ENCODE data around the gene GMDS. TPM values are rescaled to one million over a fixed set of nuclear protein-coding genes. Genes with fewer than 3 reads are reported as not detected.

Gene GMDS
- total RNA-seq, 2 experiments from 2014 or later: 38.4 to 41.3 TPM

GRCh38 chr6:2004888-2005287 is 240.5 kb downstream of the GMDS start:
- no peaks in the 10 kb centered on the region for H3K27me3 Mint-ChIP-seq (ENCODE audit: low read depth)
- H3K4me3 Mint-ChIP-seq: no peak overlapping the region
- no peak for DNase-seq
- peaks cover 8% of the 10 kb centered on the region for H3K9me3 Mint-ChIP-seq
- H3K36me3 Mint-ChIP-seq (ENCODE audit: low read depth): peaks cover 16% of the 10 kb centered on the region
- CTCF ChIA-PET: interaction anchor here (0.8 kb wide), 1 partner anchor 32 kb away, joined by 3 read pairs; no protein-coding TSS in a partner anchor
- H3K4me1 Mint-ChIP-seq (ENCODE audit: low read depth): no peaks in the 10 kb centered on the region
- no peak overlapping the region for H3K27ac Mint-ChIP-seq
- intact Hi-C loops (cut with micrococcal nuclease): no loop called here

- DNase-seq: no peak
- peaks cover 9% of the 10 kb centered on the region for H3K36me3 Mint-ChIP-seq (ENCODE audit: low read depth)
- CTCF ChIA-PET: no interaction called here
- no peaks in the 10 kb centered on the region for H3K27me3 Mint-ChIP-seq (ENCODE audit: low read depth)
- intact Hi-C loops (cut with micrococcal nuclease): no loop called here
- H3K9me3 Mint-ChIP-seq: peaks cover 3% of the 10 kb centered on the region
- no peak overlapping the region for H3K27ac Mint-ChIP-seq
- H3K4me1 Mint-ChIP-seq (ENCODE audit: low read depth): no peaks in the 10 kb centered on the region
- H3K4me3 Mint-ChIP-seq: no peak overlapping the region
These were observed 244.4 kb downstream of the GMDS start for GRCh38 chr6:2000962-2001361.

- Mint-ChIP-seq H3K27ac (no peak overlapping the region), H3K9me3 (peaks cover 3% of the 10 kb centered on the region), H3K4me3 (no peak overlapping the region), H3K4me1 (ENCODE audit: low read depth) (peaks cover 9% of the 10 kb centered on the region), H3K27me3 (ENCODE audit: low read depth) (no peaks in the 10 kb centered on the region), H3K36me3 (ENCODE audit: low read depth) (peaks cover 5% of the 10 kb centered on the region)
- CTCF ChIA-PET: no interaction called here
- intact Hi-C loops (cut with micrococcal nuclease): no loop called here
- DNase-seq: no peak
These were observed 247.7 kb downstream of the GMDS start for GRCh38 chr6:1997702-1998101.

DNA sequence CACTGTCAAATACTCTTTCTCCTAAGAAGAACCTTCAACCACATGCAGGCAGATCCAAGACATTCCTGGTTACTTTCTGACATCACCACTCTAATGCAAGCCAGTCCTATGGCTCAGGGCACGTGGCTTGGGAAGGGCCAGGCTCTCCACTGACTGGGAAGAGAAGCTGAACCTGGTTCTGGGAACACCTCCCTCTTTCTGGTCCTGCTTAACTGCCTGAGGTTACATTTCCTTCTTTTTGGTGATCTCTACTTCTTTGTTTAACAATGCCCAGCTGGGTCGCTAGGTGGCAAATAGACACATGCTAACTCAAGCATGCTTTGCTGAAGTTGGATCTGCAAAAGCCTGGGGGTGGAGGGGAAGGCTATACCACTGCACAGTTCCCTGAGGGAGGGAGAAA is 249.8 kb downstream of the GMDS start:
- H3K27me3 Mint-ChIP-seq (ENCODE audit: low read depth): no peaks in the 10 kb centered on the region
- peaks cover 1% of the 10 kb centered on the region for H3K9me3 Mint-ChIP-seq
- H3K27ac Mint-ChIP-seq: no peak overlapping the region
- intact Hi-C loops (cut with micrococcal nuclease): no loop called here
- CTCF ChIA-PET: interaction anchor here (1.1 kb wide), 1 partner anchor 9 kb away, joined by 4 read pairs; no protein-coding TSS in a partner anchor
- peaks cover 9% of the 10 kb centered on the region for H3K4me1 Mint-ChIP-seq (ENCODE audit: low read depth)
- H3K36me3 Mint-ChIP-seq (ENCODE audit: low read depth): peaks cover 14% of the 10 kb centered on the region
- H3K4me3 Mint-ChIP-seq: no peak overlapping the region
- no peak for DNase-seq

DNA sequence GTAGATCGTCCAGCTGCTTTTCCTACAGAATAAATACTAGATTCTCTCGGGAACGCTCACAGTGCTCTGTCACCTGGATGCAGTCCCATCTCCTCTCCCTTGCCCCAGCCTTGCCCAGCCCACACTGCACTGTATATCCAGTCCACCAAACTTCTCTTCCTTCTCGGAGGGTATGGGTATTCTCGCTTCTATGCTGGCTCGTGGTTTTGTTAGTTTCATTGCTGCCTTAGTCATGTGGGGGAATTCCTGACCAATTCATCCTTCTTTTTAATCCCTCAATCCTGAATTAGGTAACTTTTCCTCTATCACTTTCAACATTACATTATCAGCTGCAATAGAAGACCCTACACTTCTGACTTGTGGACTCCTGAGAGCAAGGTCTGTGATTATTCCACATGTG is 252.4 kb downstream of the GMDS start:
- Mint-ChIP-seq H3K36me3 (ENCODE audit: low read depth) (peaks cover 14% of the 10 kb centered on the region), H3K27me3 (ENCODE audit: low read depth) (no peaks in the 10 kb centered on the region), H3K4me3 (no peak overlapping the region), H3K4me1 (ENCODE audit: low read depth) (peaks cover 9% of the 10 kb centered on the region), H3K27ac (no peak overlapping the region), H3K9me3 (no peaks in the 10 kb centered on the region)
- DNase-seq: no peak
- intact Hi-C loops (cut with micrococcal nuclease): no loop called here
- CTCF ChIA-PET: no interaction called here

DNA sequence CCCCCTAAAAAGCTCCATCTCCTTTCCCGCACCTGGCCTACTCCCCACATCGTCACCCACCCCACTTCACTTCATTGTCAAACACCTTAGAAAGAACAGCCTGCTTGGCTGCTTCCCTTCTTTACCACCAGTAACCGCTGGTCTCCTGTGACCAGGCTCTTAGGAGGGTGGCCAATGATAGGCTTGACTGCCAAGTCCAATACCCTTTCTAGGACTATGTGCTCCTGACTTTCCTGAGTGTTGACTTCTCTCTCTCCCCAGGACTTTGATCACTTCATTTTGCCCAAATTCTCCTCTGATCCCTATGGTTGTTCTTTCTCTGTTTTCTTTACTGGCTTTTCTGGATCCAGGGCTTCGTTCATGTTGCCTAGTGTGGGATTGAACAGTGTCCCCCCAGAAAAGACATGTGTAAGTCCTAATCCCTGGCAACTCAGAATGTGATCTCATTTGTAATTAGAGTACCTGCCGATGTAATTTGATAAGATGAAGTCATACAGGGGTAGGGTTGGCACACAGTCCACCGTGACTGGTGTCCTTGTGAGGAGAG is 254.0 kb downstream of the GMDS start:
- Mint-ChIP-seq H3K27me3 (ENCODE audit: low read depth) (no peaks in the 10 kb centered on the region), H3K36me3 (ENCODE audit: low read depth) (peaks cover 11% of the 10 kb centered on the region), H3K4me1 (ENCODE audit: low read depth) (peaks cover 9% of the 10 kb centered on the region), H3K27ac (no peak overlapping the region), H3K9me3 (no peaks in the 10 kb centered on the region), H3K4me3 (no peak overlapping the region)
- CTCF ChIA-PET: no interaction called here
- DNase-seq: no peak
- intact Hi-C loops (cut with micrococcal nuclease): no loop called here

- Mint-ChIP-seq H3K9me3 (peaks cover 8% of the 10 kb centered on the region), H3K27ac (no peak overlapping the region), H3K4me3 (no peak overlapping the region), H3K4me1 (ENCODE audit: low read depth) (peaks cover 9% of the 10 kb centered on the region), H3K27me3 (ENCODE audit: low read depth) (no peaks in the 10 kb centered on the region), H3K36me3 (ENCODE audit: low read depth) (peaks cover 20% of the 10 kb centered on the region)
- intact Hi-C loops (cut with micrococcal nuclease): no loop called here
- CTCF ChIA-PET: interaction anchor here (0.6 kb wide), 1 partner anchor 470 kb away, joined by 3 read pairs; no protein-coding TSS in a partner anchor
- no peak for DNase-seq
These were observed 256.6 kb downstream of the GMDS start for GRCh38 chr6:1988843-1989242.

- H3K4me3 Mint-ChIP-seq: no peak overlapping the region
- CTCF ChIA-PET: no interaction called here
- intact Hi-C loops (cut with micrococcal nuclease): no loop called here
- peaks cover 25% of the 10 kb centered on the region for H3K36me3 Mint-ChIP-seq (ENCODE audit: low read depth)
- H3K27ac Mint-ChIP-seq: no peak overlapping the region
- no peaks in the 10 kb centered on the region for H3K4me1 Mint-ChIP-seq (ENCODE audit: low read depth)
- peaks cover 19% of the 10 kb centered on the region for H3K9me3 Mint-ChIP-seq
- H3K27me3 Mint-ChIP-seq (ENCODE audit: low read depth): no peaks in the 10 kb centered on the region
- DNase-seq: no peak
These were observed 257.8 kb downstream of the GMDS start for GRCh38 chr6:1987640-1988039.

DNA sequence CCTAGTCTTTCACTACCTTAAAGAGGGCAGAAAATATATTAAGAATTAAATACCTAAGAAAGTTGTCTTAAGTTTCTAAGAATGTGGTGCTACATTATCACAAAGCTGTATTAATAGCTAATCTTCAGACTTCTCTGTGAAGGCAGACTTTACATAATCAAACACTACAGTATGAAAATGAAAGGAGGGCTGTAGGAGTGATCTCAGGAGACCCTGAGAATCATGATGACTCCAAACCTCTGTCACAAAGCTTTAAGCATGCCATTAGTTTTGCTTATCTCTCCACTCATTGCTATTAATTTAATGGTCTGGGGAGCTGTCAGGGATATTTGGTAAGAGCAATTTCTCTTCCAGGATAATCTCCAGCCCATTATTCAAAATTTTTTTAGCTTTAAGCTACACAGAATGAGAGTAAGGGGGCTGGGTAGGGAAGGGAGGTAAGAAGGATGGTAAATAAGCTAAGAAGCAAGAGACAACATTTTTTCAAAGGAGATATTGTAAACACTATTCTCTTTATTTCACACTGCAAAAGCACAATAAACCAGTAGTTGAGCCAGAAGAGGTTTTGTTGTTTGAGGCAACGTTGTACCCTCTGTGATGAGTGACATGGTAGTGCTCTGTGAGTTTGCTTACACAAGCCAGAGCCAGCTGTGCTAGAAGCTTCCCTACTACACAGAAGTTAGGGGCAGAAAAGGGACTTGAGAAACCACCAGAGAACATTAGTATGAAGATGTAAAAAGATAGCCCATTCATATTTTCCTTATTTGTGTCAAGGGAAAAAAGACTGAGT is 258.8 kb downstream of the GMDS start:
- intact Hi-C loops (cut with micrococcal nuclease): no loop called here
- Mint-ChIP-seq H3K4me3 (no peak overlapping the region), H3K27me3 (ENCODE audit: low read depth) (no peaks in the 10 kb centered on the region), H3K27ac (no peak overlapping the region), H3K9me3 (peaks cover 28% of the 10 kb centered on the region), H3K36me3 (ENCODE audit: low read depth) (peaks cover 25% of the 10 kb centered on the region), H3K4me1 (ENCODE audit: low read depth) (no peaks in the 10 kb centered on the region)
- CTCF ChIA-PET: interaction anchor here (0.6 kb wide), 1 partner anchor 9 kb away, joined by 4 read pairs; no protein-coding TSS in a partner anchor
- DNase-seq: no peak

DNA sequence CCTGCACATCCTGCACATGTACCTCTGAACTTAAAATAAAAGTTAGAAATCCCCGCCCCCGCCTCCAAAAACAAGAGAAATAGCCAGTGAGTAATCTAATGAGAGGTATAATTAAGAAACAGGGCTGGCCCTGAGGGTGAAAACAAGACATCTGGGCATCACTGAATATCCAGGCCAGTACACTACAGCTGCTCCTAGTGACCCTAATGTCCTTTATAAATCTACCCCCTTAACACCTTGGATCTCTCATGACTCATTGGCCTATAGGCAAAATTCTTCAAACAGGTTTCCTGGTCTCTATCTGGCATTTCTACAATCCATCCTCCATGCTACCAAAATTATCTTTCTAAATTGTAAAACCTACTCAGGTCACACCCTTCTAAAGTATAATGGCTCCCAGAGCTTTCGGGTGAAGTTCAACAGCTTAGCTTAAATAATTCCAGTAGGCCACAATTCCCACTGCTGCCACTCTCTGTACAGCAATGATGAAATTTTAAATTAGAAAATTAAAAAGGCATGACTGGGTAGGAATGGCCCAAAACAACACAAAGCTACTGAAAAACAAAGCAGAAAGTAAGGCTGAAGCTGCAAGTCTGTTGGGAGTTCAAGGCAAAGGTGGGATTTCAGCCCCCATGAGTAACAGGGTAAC is 260.9 kb downstream of the GMDS start:
- no peaks in the 10 kb centered on the region for H3K27me3 Mint-ChIP-seq (ENCODE audit: low read depth)
- intact Hi-C loops (cut with micrococcal nuclease): no loop called here
- peaks cover 42% of the 10 kb centered on the region for H3K36me3 Mint-ChIP-seq (ENCODE audit: low read depth)
- H3K27ac Mint-ChIP-seq: no peak overlapping the region
- CTCF ChIA-PET: no interaction called here
- no peak overlapping the region for H3K4me3 Mint-ChIP-seq
- peaks cover 44% of the 10 kb centered on the region for H3K9me3 Mint-ChIP-seq
- no peak for DNase-seq
- H3K4me1 Mint-ChIP-seq (ENCODE audit: low read depth): no peaks in the 10 kb centered on the region

- H3K27ac Mint-ChIP-seq: no peak overlapping the region
- intact Hi-C loops (cut with micrococcal nuclease): no loop called here
- no peak for DNase-seq
- H3K9me3 Mint-ChIP-seq: peaks cover 48% of the 10 kb centered on the region
- CTCF ChIA-PET: no interaction called here
- H3K4me1 Mint-ChIP-seq (ENCODE audit: low read depth): no peaks in the 10 kb centered on the region
- H3K4me3 Mint-ChIP-seq: no peak overlapping the region
- peaks cover 48% of the 10 kb centered on the region for H3K36me3 Mint-ChIP-seq (ENCODE audit: low read depth)
- no peaks in the 10 kb centered on the region for H3K27me3 Mint-ChIP-seq (ENCODE audit: low read depth)
These were observed 261.6 kb downstream of the GMDS start for GRCh38 chr6:1983850-1984249.

GRCh38 chr6:1972962-1973361 is 272.4 kb downstream of the GMDS start:
- intact Hi-C loops (cut with micrococcal nuclease): no loop called here
- H3K36me3 Mint-ChIP-seq (ENCODE audit: low read depth): no peaks in the 10 kb centered on the region
- no peaks in the 10 kb centered on the region for H3K9me3 Mint-ChIP-seq
- H3K27me3 Mint-ChIP-seq (ENCODE audit: low read depth): no peaks in the 10 kb centered on the region
- CTCF ChIA-PET: no interaction called here
- H3K27ac Mint-ChIP-seq: no peak overlapping the region
- no peak for DNase-seq
- peaks cover 5% of the 10 kb centered on the region for H3K4me1 Mint-ChIP-seq (ENCODE audit: low read depth)
- H3K4me3 Mint-ChIP-seq: no peak overlapping the region

- peaks cover 5% of the 10 kb centered on the region for H3K4me1 Mint-ChIP-seq (ENCODE audit: low read depth)
- no peaks in the 10 kb centered on the region for H3K27me3 Mint-ChIP-seq (ENCODE audit: low read depth)
- CTCF ChIA-PET: no interaction called here
- no peak for DNase-seq
- H3K36me3 Mint-ChIP-seq (ENCODE audit: low read depth): peaks cover 2% of the 10 kb centered on the region
- no peak overlapping the region for H3K27ac Mint-ChIP-seq
- no peaks in the 10 kb centered on the region for H3K9me3 Mint-ChIP-seq
- intact Hi-C loops (cut with micrococcal nuclease): no loop called here
- no peak overlapping the region for H3K4me3 Mint-ChIP-seq
These were observed 273.8 kb downstream of the GMDS start for GRCh38 chr6:1971612-1972011.

Measured in activated naive CD4-positive, alpha-beta T cell treated with anti-CD3 and anti-CD28 coated beads for 36 hours (primary cell).